ENCODE data around the gene ITGA3. TPM values are rescaled to one million over a fixed set of nuclear protein-coding genes. Genes with fewer than 3 reads are reported as not detected.

Gene ITGA3
- total and polyA plus RNA-seq, 3 donors from 2014 or later: 20.0 to 30.7 (median 24.2) TPM

DNA sequence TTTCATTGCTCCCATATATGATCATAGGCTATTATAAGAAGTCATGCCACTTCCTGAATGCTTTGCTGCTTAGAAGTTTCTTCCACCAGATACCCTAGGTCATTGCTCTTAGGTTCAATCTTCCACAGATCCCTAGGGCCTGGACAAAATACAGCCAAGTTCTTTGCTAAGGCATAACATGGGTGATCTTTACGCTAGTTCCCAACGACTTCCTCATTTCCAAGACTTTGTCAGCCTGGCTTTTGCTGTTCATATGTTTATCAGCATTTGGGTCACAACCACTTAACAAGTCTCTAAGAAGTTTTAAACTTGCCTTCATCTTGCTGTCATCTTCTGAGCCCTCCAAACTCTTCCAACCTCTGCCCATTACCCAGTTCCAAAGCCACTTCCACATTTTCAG, 40.8 kb upstream of the ITGA3 start:
- no peaks in the 10 kb centered on the region for H3K4me1 ChIP-seq
- H3K9me3 ChIP-seq: no peaks in the 10 kb centered on the region
- no peak for DNase-seq
- no peak overlapping the region for H3K4me3 ChIP-seq
- H3K27ac ChIP-seq: no peak overlapping the region
- H3K36me3 ChIP-seq (ENCODE audit: low read depth, missing control alignments): no peaks in the 10 kb centered on the region
- TF ChIP-seq, protein P1, sequence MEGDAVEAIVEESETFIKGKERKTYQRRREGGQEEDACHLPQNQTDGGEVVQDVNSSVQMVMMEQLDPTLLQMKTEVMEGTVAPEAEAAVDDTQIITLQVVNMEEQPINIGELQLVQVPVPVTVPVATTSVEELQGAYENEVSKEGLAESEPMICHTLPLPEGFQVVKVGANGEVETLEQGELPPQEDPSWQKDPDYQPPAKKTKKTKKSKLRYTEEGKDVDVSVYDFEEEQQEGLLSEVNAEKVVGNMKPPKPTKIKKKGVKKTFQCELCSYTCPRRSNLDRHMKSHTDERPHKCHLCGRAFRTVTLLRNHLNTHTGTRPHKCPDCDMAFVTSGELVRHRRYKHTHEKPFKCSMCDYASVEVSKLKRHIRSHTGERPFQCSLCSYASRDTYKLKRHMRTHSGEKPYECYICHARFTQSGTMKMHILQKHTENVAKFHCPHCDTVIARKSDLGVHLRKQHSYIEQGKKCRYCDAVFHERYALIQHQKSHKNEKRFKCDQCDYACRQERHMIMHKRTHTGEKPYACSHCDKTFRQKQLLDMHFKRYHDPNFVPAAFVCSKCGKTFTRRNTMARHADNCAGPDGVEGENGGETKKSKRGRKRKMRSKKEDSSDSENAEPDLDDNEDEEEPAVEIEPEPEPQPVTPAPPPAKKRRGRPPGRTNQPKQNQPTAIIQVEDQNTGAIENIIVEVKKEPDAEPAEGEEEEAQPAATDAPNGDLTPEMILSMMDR (IDR thresholded peaks at IDR 0.05): no peak
- no peak for TF ChIP-seq POLR2A (IDR thresholded peaks at IDR 0.05)
- 86 to 92% methylated on average over 2 of the region's 2 CpGs for WGBS, 2 donors
- intact Hi-C loops (cut with DNase I; ENCODE audit: low total_unique reads): no loop called here
- H3K27me3 ChIP-seq: no peaks in the 10 kb centered on the region

DNA sequence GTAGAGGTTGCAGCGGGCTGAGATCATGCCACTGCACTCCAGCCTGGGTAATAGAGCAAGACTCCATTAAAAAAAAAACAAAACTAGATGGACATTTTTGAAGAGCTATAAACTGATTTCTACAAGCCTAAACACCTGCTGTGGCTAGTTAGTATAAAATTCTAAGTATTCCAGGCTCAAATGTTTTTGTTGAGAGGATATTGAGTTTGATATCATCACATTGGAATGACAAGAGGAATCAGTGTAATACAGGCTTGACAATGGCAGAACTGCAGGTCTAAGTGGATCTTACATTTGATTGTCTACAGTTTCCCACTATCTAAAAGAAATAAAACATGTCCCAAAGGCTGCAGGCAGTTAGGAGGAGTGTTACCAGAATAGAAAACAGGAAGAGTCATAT, 37.0 kb upstream of the ITGA3 start:
- Histone ChIP-seq H3K4me1 (no peaks in the 10 kb centered on the region), H3K9me3 (no peaks in the 10 kb centered on the region), H3K27me3 (no peaks in the 10 kb centered on the region), H3K36me3 (ENCODE audit: low read depth, missing control alignments) (no peaks in the 10 kb centered on the region), H3K4me3 (no peak overlapping the region), H3K27ac (no peak overlapping the region)
- no peak for DNase-seq
- intact Hi-C loops (cut with DNase I; ENCODE audit: low total_unique reads): no loop called here
- TF ChIP-seq, protein P1 (IDR thresholded peaks at IDR 0.05): no peak
- no peak for TF ChIP-seq POLR2A (IDR thresholded peaks at IDR 0.05)
- WGBS, 2 donors: 82 to 91% methylated on average over 1 of the region's 1 CpG

DNA sequence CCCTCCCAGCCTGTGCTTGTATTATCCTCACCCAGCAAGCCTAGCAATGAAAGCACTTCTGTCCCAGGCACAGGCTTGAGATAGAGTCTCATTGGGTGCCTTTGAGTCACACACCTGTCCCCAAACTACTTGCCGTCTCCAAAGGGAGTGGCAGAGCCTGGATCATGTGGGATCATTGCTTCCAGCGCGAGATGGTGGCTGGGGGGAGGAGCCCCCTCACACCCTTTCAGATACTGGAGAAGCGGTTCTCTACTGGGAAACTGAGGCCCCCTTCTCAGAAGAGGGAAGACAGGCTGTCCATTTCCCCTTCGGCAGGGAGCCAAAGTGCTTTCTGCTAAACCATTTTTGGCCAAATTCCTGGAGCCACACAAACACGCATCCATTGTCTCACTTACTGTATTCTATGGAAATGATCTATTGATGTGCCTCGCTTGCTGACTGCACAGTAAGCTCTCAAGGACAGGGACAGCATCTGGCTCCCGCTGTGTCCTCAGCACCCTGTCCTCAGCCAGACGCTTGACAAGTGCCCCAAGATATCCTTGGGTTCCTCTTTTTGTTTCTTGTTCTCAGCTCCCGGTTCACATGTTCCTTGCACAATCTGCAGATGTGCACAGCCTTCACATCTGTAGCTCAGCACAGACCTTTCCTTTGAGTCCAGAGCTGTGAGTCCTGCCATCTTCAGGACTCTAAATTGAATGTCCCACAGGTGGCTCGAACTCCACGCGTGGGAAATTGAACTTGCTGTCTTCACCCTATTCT, 34.9 kb upstream of the ITGA3 start:
- Histone ChIP-seq H3K27me3 (no peaks in the 10 kb centered on the region), H3K27ac (no peak overlapping the region), H3K4me1 (no peaks in the 10 kb centered on the region), H3K9me3 (no peaks in the 10 kb centered on the region), H3K36me3 (ENCODE audit: low read depth, missing control alignments) (no peaks in the 10 kb centered on the region), H3K4me3 (no peak overlapping the region)
- intact Hi-C loops (cut with DNase I; ENCODE audit: low total_unique reads): no loop called here
- no peak for DNase-seq
- TF ChIP-seq POLR2A (IDR thresholded peaks at IDR 0.05): no peak
- TF ChIP-seq, protein P1 (IDR thresholded peaks at IDR 0.05): no peak
- WGBS, 2 donors: 66 to 68% methylated on average over 13 of the region's 13 CpGs

DNA sequence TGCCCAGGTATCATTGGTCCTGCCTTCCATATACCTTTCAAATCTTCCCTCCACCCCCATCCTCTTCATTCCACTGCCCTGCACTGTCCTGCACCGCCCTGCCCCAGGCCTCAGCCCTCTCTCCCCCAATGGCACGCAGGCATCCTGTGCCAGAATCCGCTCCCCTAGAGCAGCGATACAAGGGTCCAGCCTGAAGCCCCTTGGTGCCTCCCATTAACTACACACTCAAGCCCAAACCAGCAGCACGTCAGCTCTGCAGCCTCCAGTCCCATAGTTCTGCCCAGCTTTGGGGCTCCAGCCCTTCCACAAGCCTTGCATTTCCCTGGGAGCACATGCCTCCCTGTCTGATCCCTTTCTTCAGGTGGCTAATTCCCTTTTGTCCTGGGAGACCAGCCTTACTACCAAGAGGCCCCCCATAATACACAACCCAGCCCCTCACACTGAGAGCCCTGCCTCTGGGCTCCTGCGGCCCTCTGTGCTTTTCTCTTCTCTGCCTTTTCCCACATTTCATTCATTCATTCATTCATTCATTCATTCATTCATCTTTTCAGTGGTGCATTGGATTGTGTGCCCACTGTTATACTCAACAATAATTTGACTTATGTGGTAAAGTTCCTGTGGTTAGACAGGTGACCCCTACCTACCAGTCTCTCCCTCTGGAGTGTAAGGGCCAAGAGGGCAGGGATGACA, 34.1 kb upstream of the ITGA3 start:
- intact Hi-C loops (cut with DNase I; ENCODE audit: low total_unique reads): no loop called here
- 90 to 96% methylated on average over 6 of the region's 6 CpGs for WGBS, 2 donors
- TF ChIP-seq, protein P1 (IDR thresholded peaks at IDR 0.05): no peak
- no peak for TF ChIP-seq POLR2A (IDR thresholded peaks at IDR 0.05)

More for the DNA sequence above, 34.1 kb upstream of the ITGA3 start:
- no peak for DNase-seq
- no peaks in the 10 kb centered on the region for H3K4me1 ChIP-seq
- no peak overlapping the region for H3K4me3 ChIP-seq
- no peak overlapping the region for H3K27ac ChIP-seq
- no peaks in the 10 kb centered on the region for H3K9me3 ChIP-seq
- H3K27me3 ChIP-seq: no peaks in the 10 kb centered on the region
- no peaks in the 10 kb centered on the region for H3K36me3 ChIP-seq (ENCODE audit: low read depth, missing control alignments)

Measured in testis (tissue), 3 donors.